CD4-positive, alpha-beta T cell (primary cell): ENCODE measurements around the gene MEGF10. TPM values are rescaled to one million over a fixed set of nuclear protein-coding genes. Genes with fewer than 3 reads are reported as not detected.

ENCODE experiments used
- ATAC-seq: fragments of 200-7000 bp; cut with Tn5 transposase; one replicate; pipeline ENCODE4 v1.10.0; 2022; ENCODE audit warnings: mild to moderate bottlenecking; ENCODE audit not compliant: poor library complexity
- CTCF ChIA-PET: fragments of 350-600 bp; sonication (Branson Sonifier 250); formaldehyde crosslinking; loops from one replicate; lab custom pipeline; 2021; ENCODE audit warnings: antibody characterized with exemption, inconsistent platforms; lab: Charles Lee
- POLR2A ChIA-PET: fragments of 350-600 bp; sonication (Branson Sonifier 250); formaldehyde crosslinking; loops from one replicate; lab custom pipeline; 2021; ENCODE audit warnings: antibody characterized with exemption, inconsistent platforms; lab: Charles Lee
- DNase-seq, 14 experiments: peaks; one replicate each; pipeline ENCODE4 v3.0.0-alpha.2; 2013 to 2020; ENCODE audit warnings: mixed read lengths in 2 of 14
- H3K27ac ChIP-seq, 2 donors: one replicate each; pipeline versions ENCODE4 v1.5.1 to v1.7.0; 2013; ENCODE audit warnings: low read length in 2 of 2, low read depth in 1 of 2, mild to moderate bottlenecking in 1 of 2
- H3K27me3 ChIP-seq, 2 experiments: 1 replicate in 1 of 2; 2 replicates in 1 of 2; pipeline versions ENCODE4 v1.6.1 to v1.7.0; 2013; ENCODE audit warnings: low read length in 2 of 2, control low read depth in 1 of 2, mild to moderate bottlenecking in 1 of 2, moderate library complexity in 1 of 2; ENCODE audit not compliant: insufficient read depth in 2 of 2, control insufficient read depth in 1 of 2
- H3K36me3 ChIP-seq: one replicate; pipeline ENCODE4 v1.6.1; 2013; ENCODE audit warnings: low read length, control low read depth; ENCODE audit not compliant: insufficient read depth
- H3K4me1 ChIP-seq: one replicate; pipeline ENCODE4 v1.6.1; 2013; ENCODE audit warnings: low read length, control low read depth; ENCODE audit not compliant: insufficient read depth
- H3K4me3 ChIP-seq: one replicate; pipeline ENCODE4 v1.5.1; 2013; ENCODE audit warnings: mild to moderate bottlenecking, low read length, moderate library complexity
- H3K9me3 ChIP-seq, 2 experiments: 1 replicate in 1 of 2; 2 replicates in 1 of 2; pipeline versions ENCODE4 v1.6.1 to v1.7.0; 2013; ENCODE audit warnings: low read length in 2 of 2, mild to moderate bottlenecking in 2 of 2, control low read depth in 1 of 2, moderate library complexity in 1 of 2; ENCODE audit not compliant: control insufficient read depth in 1 of 2, insufficient read depth in 1 of 2
- H3K27ac Mint-ChIP-seq: one replicate; pipeline ENCODE4 v1.8.0; 2020; ENCODE audit warnings: mixed read lengths
- H3K27me3 Mint-ChIP-seq: one replicate; pipeline ENCODE4 v1.8.0; 2021; ENCODE audit warnings: mixed read lengths
- H3K36me3 Mint-ChIP-seq: one replicate; pipeline ENCODE4 v1.8.0; 2021; ENCODE audit warnings: low read depth, mixed read lengths
- H3K4me1 Mint-ChIP-seq: one replicate; pipeline ENCODE4 v1.8.0; 2021; ENCODE audit warnings: low read depth, mixed read lengths
- H3K4me3 Mint-ChIP-seq: one replicate; pipeline ENCODE4 v1.8.0; 2020; ENCODE audit warnings: mild to moderate bottlenecking, mixed read lengths
- H3K9me3 Mint-ChIP-seq: one replicate; pipeline ENCODE4 v1.8.0; 2020; ENCODE audit warnings: mixed read lengths
- intact Hi-C, 2 experiments: fragments of 100-400 bp; cut with DNase I in 1 of 2; cut with micrococcal nuclease in 1 of 2; formaldehyde crosslinking; loops; one replicate each; pipeline versions ENCODE4 v1.15.1 to v1.9.0; 2023 to 2025; cut with DNase I, micrococcal nuclease
- total RNA-seq, 174 experiments: library from RNA in 2 of 174; stranded (reverse) in 2 of 174; gene quantifications; one replicate each; pipeline ENCODE4 v1.2.3 and lab custom pipeline; 2021 to 2026
- TF ChIP-seq, protein P1 (sequence below): fragments of 200-600 bp; IDR thresholded peaks from one replicate; pipeline ENCODE4 v1.8.0; 2022; ENCODE audit warnings: antibody characterized with exemption, mild to moderate bottlenecking

Gene MEGF10
- total RNA-seq, 2 experiments from 2014 or later: not detected

- Histone ChIP-seq H3K27ac (no peak overlapping the region), H3K36me3 (no peaks in the 10 kb centered on the region), H3K4me3 (no peak overlapping the region), H3K9me3 (no peaks in the 10 kb centered on the region), H3K27me3 (no peaks in the 10 kb centered on the region), H3K4me1 (no peaks in the 10 kb centered on the region)
- ChIA-PET POLR2A (no interaction called here), CTCF (no interaction called here)
- Mint-ChIP-seq H3K9me3 (no peaks in the 10 kb centered on the region), H3K27ac (no peak overlapping the region), H3K4me1 (peaks cover 5% of the 10 kb centered on the region), H3K4me3 (no peak overlapping the region), H3K27me3 (peaks cover 11% of the 10 kb centered on the region), H3K36me3 (no peaks in the 10 kb centered on the region)
- TF ChIP-seq, protein P1, sequence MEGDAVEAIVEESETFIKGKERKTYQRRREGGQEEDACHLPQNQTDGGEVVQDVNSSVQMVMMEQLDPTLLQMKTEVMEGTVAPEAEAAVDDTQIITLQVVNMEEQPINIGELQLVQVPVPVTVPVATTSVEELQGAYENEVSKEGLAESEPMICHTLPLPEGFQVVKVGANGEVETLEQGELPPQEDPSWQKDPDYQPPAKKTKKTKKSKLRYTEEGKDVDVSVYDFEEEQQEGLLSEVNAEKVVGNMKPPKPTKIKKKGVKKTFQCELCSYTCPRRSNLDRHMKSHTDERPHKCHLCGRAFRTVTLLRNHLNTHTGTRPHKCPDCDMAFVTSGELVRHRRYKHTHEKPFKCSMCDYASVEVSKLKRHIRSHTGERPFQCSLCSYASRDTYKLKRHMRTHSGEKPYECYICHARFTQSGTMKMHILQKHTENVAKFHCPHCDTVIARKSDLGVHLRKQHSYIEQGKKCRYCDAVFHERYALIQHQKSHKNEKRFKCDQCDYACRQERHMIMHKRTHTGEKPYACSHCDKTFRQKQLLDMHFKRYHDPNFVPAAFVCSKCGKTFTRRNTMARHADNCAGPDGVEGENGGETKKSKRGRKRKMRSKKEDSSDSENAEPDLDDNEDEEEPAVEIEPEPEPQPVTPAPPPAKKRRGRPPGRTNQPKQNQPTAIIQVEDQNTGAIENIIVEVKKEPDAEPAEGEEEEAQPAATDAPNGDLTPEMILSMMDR: no peak
- DNase-seq (peak in 1 of 14 experiments; percentile 0), ATAC-seq (no peak)
- intact Hi-C loops: no loop called here
These were observed 99.0 kb downstream of the MEGF10 start for GRCh38 chr5:127389601-127390000.

GRCh38 chr5:127392762-127393161 is 102.2 kb downstream of the MEGF10 start:
- H3K27ac ChIP-seq: no peak overlapping the region
- Mint-ChIP-seq H3K27me3 (peaks cover 19% of the 10 kb centered on the region), H3K36me3 (no peaks in the 10 kb centered on the region), H3K4me3 (no peak overlapping the region), H3K27ac (no peak overlapping the region), H3K4me1 (peaks cover 5% of the 10 kb centered on the region), H3K9me3 (no peaks in the 10 kb centered on the region)
- no peaks in the 10 kb centered on the region for H3K27me3 ChIP-seq
- intact Hi-C loops: no loop called here
- DNase-seq (no peak), ATAC-seq (no peak)
- TF ChIP-seq, protein P1: no peak
- H3K36me3 ChIP-seq: no peaks in the 10 kb centered on the region
- peaks cover 0 to 4% of the 10 kb centered on the region in 2 experiments for H3K9me3 ChIP-seq
- POLR2A ChIA-PET: no interaction called here
- no peaks in the 10 kb centered on the region for H3K4me1 ChIP-seq
- CTCF ChIA-PET: no interaction called here
- no peak overlapping the region for H3K4me3 ChIP-seq

DNA sequence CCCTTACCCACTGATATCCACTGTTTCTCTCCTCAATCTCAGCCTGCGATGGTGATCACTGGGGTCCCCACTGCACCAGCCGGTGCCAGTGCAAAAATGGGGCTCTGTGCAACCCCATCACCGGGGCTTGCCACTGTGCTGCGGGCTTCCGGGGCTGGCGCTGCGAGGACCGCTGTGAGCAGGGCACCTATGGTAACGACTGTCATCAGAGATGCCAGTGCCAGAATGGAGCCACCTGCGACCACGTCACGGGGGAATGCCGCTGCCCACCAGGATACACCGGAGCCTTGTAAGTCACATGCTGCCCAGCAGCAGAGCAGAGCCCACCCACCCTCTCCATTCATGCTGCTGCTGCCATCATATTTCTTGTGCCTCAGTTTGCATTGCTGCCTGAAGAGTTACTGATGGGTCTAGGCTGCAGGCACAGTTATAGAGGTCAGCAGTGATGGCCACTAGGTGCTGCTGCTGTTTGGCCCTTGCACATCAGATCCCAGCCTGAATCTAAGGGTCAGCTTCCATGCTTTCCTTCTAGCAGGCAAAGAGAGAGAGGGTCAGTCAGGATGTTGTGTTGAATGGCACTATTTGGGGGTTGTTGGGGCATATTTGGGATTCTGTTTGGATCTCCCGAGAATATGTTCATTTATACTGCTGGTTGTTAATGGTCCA is 106.0 kb downstream of the MEGF10 start:
- no peaks in the 10 kb centered on the region for H3K4me1 ChIP-seq
- H3K27me3 ChIP-seq: no peaks in the 10 kb centered on the region
- H3K9me3 Mint-ChIP-seq: no peaks in the 10 kb centered on the region
- no peaks in the 10 kb centered on the region for H3K36me3 ChIP-seq
- H3K4me1 Mint-ChIP-seq: peaks cover 5% of the 10 kb centered on the region
- H3K27ac Mint-ChIP-seq: no peak overlapping the region
- H3K27ac ChIP-seq: no peak overlapping the region
- no peak overlapping the region for H3K4me3 Mint-ChIP-seq
- no peak for ATAC-seq
- H3K4me3 ChIP-seq: no peak overlapping the region
- peaks cover 31% of the 10 kb centered on the region for H3K27me3 Mint-ChIP-seq
- CTCF ChIA-PET: no interaction called here
- TF ChIP-seq, protein P1: no peak
- no peak for DNase-seq
- H3K36me3 Mint-ChIP-seq: no peaks in the 10 kb centered on the region
- POLR2A ChIA-PET: no interaction called here
- H3K9me3 ChIP-seq: peaks cover 0 to 4% of the 10 kb centered on the region in 2 experiments
- intact Hi-C loops: no loop called here
